Panc1 (cell line): ENCODE results near the gene PBRM1. TPM values are rescaled to one million over a fixed set of nuclear protein-coding genes. Genes with fewer than 3 reads are reported as not detected.

Source experiments
- ATAC-seq: fragments of 200-7000 bp; cut with Tn5 transposase; 2 replicates; pipeline ENCODE4 v1.9.1; 2020; ENCODE audit warnings: mild to moderate bottlenecking, moderate library complexity
- BruUV-seq: library from RNA; stranded (reverse); fragments of 400-500 nt; replicated peaks from 2 replicates; lab custom pipeline; 2021; lab: Mats Ljungman, UMichigan
- CTCF ChIA-PET: fragments of 300-600 bp; sonication (Branson Sonifier 250); formaldehyde crosslinking; loops from one replicate; lab custom pipeline; 2022; ENCODE audit warnings: antibody characterized with exemption; lab: Charles Lee
- POLR2A ChIA-PET: fragments of 300-600 bp; sonication (Branson Sonifier 250); formaldehyde crosslinking; loops from one replicate; lab custom pipeline; 2022; ENCODE audit warnings: antibody characterized with exemption; lab: Charles Lee
- DNase-seq: peaks from one replicate; pipeline ENCODE4 v3.0.0-alpha.2; 2010; ENCODE audit warnings: low read depth, low spot score
- H3K27ac ChIP-seq: 2 replicates; pipeline ENCODE4 v1.5.1; 2011; ENCODE audit warnings: mild to moderate bottlenecking, low read length, inconsistent platforms
- H3K27me3 ChIP-seq: fragments of 200-500 bp; sonication (Bioruptor generic); 2 replicates; pipeline ENCODE4 v1.6.0; 2014; ENCODE audit warnings: low read length, inconsistent platforms; ENCODE audit not compliant: control insufficient read depth, insufficient read depth
- H3K36me3 ChIP-seq: fragments of 200-500 bp; sonication (Bioruptor generic); 2 replicates; pipeline ENCODE4 v1.5.1; 2014; ENCODE audit warnings: inconsistent platforms, mild to moderate bottlenecking, low read length, moderate library complexity; ENCODE audit not compliant: control insufficient read depth, insufficient read depth
- H3K4me1 ChIP-seq: 2 replicates; pipeline ENCODE4 v1.5.1; 2011; ENCODE audit warnings: inconsistent platforms, mild to moderate bottlenecking, low read length, moderate library complexity; ENCODE audit not compliant: control insufficient read depth, insufficient read depth
- H3K4me3 ChIP-seq, 2 experiments: 2 replicates each; pipeline ENCODE4 v1.5.1; 2011 to 2012; ENCODE audit warnings: low read depth in 2 of 2, low read length in 2 of 2, mild to moderate bottlenecking in 2 of 2, inconsistent platforms in 1 of 2, moderate library complexity in 1 of 2
- H3K9me3 ChIP-seq: fragments of 200-500 bp; sonication (Bioruptor generic); 2 replicates; pipeline ENCODE4 v1.5.1; 2014; ENCODE audit warnings: low read depth, mild to moderate bottlenecking, inconsistent platforms, low read length, moderate library complexity; ENCODE audit not compliant: control insufficient read depth, insufficient read depth
- CTCF ChIP-seq: fragments of 450-650 bp; IDR thresholded peaks from 2 replicates; pipeline ENCODE4 v1.5.1; 2017; ENCODE audit warnings: mild to moderate bottlenecking
- POLR2AphosphoS5 ChIP-seq: IDR thresholded peaks from 2 replicates; pipeline ENCODE4 v1.6.1; 2012; ENCODE audit warnings: mild to moderate bottlenecking, low read depth, low read length, moderate library complexity
- REST ChIP-seq, 2 experiments: IDR thresholded peaks; 2 replicates each; pipeline ENCODE4 v1.6.1; 2011 to 2012; ENCODE audit warnings: low read depth in 2 of 2, control low read depth in 1 of 2, low read length in 1 of 2, mild to moderate bottlenecking in 1 of 2, moderate library complexity in 1 of 2; ENCODE audit not compliant: insufficient read depth in 1 of 2
- SIN3A ChIP-seq: IDR thresholded peaks from 2 replicates; pipeline ENCODE4 v1.6.1; 2012; ENCODE audit warnings: low read depth, mild to moderate bottlenecking, low read length, moderate library complexity, borderline replicate concordance; ENCODE audit not compliant: insufficient read depth
- TCF7L2 ChIP-seq: IDR thresholded peaks from 2 replicates; pipeline ENCODE4 v1.6.1; 2011; ENCODE audit warnings: mild to moderate bottlenecking, low read depth, low read length, inconsistent platforms
- in situ Hi-C: cut with HindIII; loops from 2 replicates; pipeline ENCODE4 v1.10.0; 2016; ENCODE audit warnings: low sequenced_read_pairs, low pct_unique_long_range_greater_than_20kb
- intact Hi-C: fragments of 100-400 bp; cut with micrococcal nuclease; formaldehyde crosslinking; loops from one replicate; pipeline ENCODE4 v1.10.0; 2022; ENCODE audit not compliant: unreplicated experiment
- total RNA-seq: library from RNA; stranded (reverse); gene quantifications from one replicate; pipeline ENCODE4 v1.2.1, GENCODE V29; 2021; ENCODE audit not compliant: unreplicated experiment

The PBRM1 gene
- total RNA-seq, 1 experiment from 2014 or later, result 43.5 TPM

- in situ Hi-C loops (no loop called here), intact Hi-C loops (no loop called here)
- no peak for TF ChIP-seq POLR2AphosphoS5
- TF ChIP-seq SIN3A, result no peak
- TF ChIP-seq REST (IDR thresholded peaks at IDR 0.05; ENCODE audit: insufficient read depth in 1 of 2, low read depth in 2 of 2, low read length in 1 of 2), result no peak
- no peak for TF ChIP-seq TCF7L2
- no peak for TF ChIP-seq CTCF
- Histone ChIP-seq H3K4me3 (no peak overlapping the region), H3K36me3 (peaks cover 51% of the 10 kb centered on the region), H3K27me3 (no peaks in the 10 kb centered on the region), H3K4me1 (no peaks in the 10 kb centered on the region), H3K9me3 (no peaks in the 10 kb centered on the region), H3K27ac (no peak overlapping the region)
- ATAC-seq (no peak), DNase-seq (no peak)
- ChIA-PET CTCF (no interaction called here), POLR2A (interaction anchor here (0.7 kb wide), 1 partner anchor 45 kb away, joined by 3 read pairs; no protein-coding TSS in a partner anchor)
- no TSS peak for BruUV-seq
These were observed 7.4 kb upstream of the PBRM1 start for GRCh38 chr3:52693071-52693470.

- in situ Hi-C loops, result no loop called here
- no peak overlapping the region for H3K27ac ChIP-seq
- DNase-seq (no peak), ATAC-seq (no peak)
- intact Hi-C loops, result no loop called here
- TF ChIP-seq SIN3A (no peak), CTCF (no peak), REST (IDR thresholded peaks at IDR 0.05; ENCODE audit: insufficient read depth in 1 of 2, low read depth in 2 of 2, low read length in 1 of 2) (no peak), POLR2AphosphoS5 (no peak), TCF7L2 (no peak)
- no peaks in the 10 kb centered on the region for H3K9me3 ChIP-seq
- peaks cover 8% of the 10 kb centered on the region for H3K4me1 ChIP-seq
- POLR2A ChIA-PET, result no interaction called here
- BruUV-seq, result no TSS peak
- no peaks in the 10 kb centered on the region for H3K27me3 ChIP-seq
- H3K36me3 ChIP-seq, result peaks cover 61% of the 10 kb centered on the region
- CTCF ChIA-PET, result no interaction called here
- H3K4me3 ChIP-seq, result no peak overlapping the region
These were observed 4.8 kb upstream of the PBRM1 start for GRCh38 chr3:52690560-52690959.
